GM18951 (cell line): ENCODE results near the gene SLC25A36.
"Not testable (repeated sequence)": the region's sequence is repeated elsewhere in the genome, so short reads cannot be mapped to it uniquely, and the experiment has no call there.

Source experiments
- POLR2A ChIP-seq: IDR thresholded peaks from 4 replicates; pipeline ENCODE4 v1.6.1; 2011; ENCODE audit warnings: mild to moderate bottlenecking; ENCODE audit not compliant: insufficient read length, insufficient read depth; ENCODE audit errors: extremely low read depth
- in situ Hi-C: fragments of 300-500 bp; cut with MboI; formaldehyde crosslinking; loops from one replicate; pipeline ENCODE4 v1.12.0; 2022; ENCODE audit warnings: low sequenced_read_pairs, mixed read lengths, inconsistent platforms; ENCODE audit not compliant: unreplicated experiment

Gene SLC25A36

GRCh38 chr3:140917772-140918171, 23.9 kb upstream of the SLC25A36 start:
- no peak for TF ChIP-seq POLR2A
- in situ Hi-C loops = no loop called here

DNA sequence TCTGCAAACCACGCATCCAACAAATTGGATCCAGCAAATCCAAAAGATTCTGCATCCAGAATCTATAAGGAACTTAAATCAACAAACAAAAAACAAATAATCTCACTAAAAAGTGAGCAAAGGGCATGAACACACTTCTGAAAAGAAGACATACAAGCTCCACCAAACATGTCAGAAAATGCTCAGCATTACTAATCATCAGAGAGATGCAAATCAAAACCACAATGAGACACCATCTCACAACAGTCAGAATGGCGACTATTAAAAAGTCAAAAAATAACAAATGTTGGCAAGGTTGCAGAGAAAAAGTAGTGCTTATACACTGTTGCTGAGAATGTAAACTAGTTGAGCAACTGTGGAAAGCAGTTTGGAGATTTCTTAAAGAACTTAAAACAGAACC, 21.6 kb upstream of the SLC25A36 start:
- in situ Hi-C loops = no loop called here
- TF ChIP-seq POLR2A = no peak

DNA sequence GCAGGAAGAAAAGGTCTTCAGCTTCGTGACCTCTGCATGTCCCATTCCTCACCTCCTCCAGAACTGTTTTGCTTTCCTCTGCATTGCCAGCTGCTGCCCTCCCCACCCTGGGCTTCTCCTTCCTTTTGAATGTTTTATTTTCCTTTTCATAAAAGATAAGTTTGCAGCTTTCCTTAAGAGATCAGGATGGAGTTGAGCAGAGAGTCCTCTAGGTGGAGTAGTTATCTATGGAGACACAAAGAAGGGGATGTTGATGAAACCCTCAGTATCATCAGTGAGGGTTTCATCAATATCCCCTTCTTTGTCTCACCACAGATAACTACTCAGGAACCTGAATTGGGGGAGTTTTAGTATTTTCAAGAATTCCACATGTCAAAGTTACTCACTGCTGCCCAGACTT, 19.0 kb upstream of the SLC25A36 start:
- TF ChIP-seq POLR2A = no peak
- in situ Hi-C loops = no loop called here

DNA sequence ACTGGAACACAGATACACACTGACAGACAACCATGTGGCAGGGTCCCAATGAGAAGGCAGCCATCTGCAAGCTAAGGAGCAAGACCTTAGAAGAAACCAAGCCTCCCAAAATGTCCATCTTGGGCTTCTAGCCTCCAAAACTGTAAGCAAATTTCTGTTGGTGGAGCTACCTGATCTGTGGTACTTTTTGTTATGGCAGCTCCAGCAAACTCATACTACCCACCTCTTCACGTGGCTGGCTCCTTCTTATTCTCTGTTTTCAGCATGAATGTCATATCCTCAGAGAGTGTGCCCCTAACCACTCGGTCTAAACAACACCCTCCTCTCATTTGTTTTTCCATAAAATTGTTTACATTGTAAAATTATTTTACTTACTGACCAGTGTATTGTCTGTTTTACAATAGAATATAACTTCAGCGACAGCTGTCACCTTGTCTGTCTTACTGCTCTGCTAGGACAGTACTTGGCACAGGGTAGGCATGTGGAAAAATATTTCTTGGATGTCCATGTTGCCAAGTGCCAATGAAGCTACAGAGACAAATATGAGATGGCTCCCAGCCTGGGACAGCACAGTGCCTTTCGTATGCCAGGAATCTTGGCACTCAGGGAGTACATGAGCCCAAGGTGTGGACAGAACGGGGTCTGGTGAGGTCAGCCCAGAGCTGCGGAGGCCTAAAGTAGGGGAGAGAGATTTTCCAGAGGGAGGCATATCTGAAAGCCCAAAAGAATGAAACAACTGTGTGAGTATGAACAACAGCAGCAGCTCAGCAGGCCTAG, 17.4 kb upstream of the SLC25A36 start:
- in situ Hi-C loops = no loop called here

DNA sequence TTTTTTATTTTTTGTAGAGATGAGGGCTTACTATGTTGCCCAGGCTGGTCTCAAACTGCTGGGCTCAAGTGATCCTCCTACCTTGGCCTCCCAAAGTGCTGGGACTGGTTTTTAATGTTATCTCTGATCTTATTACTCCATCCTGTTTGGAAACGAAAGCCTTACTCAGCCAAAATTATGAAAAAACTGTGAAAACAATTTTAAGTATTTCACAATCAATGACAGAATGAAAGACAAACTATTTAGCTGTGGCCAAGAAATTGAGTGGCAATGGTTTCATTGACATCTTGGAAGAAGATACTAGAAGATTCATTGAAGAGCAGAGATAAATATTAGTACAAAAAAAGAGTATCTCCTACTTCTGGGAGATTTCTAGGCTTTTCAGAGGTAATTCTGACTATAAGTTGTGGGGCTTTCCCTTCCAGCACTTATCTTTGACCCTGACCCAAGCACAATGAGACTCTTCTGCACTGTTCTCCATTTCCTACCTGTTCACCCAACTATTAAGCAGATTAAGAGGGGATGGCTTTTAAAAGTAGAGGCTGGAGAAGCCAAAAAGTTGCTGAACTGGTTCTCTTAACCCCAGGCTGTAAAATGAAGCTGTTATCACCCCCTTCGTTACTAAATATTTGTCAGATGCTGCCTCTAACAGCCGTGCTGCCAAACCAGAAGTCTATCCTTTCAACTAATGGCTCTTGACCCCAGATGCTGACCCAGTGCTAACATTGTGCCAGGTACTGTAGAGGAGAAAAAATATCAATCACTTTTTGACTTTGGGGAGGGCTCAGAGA, 14.2 kb upstream of the SLC25A36 start:
- TF ChIP-seq POLR2A = no peak

More for the DNA sequence above, 17.4 kb upstream of the SLC25A36 start:
- no peak for TF ChIP-seq POLR2A

GRCh38 chr3:140929446-140929845, 12.2 kb upstream of the SLC25A36 start:
- in situ Hi-C loops = no loop called here
- no peak for TF ChIP-seq POLR2A

More for the DNA sequence above, 14.2 kb upstream of the SLC25A36 start:
- in situ Hi-C loops = no loop called here

- in situ Hi-C loops = no loop called here
- no peak for TF ChIP-seq POLR2A
Measured at GRCh38 chr3:140931016-140931454, 10.6 kb upstream of the SLC25A36 start.

GRCh38 chr3:140931801-140932200, 9.8 kb upstream of the SLC25A36 start:
- TF ChIP-seq POLR2A = no peak
- in situ Hi-C loops = no loop called here

- TF ChIP-seq POLR2A = no peak
Measured at GRCh38 chr3:140933109-140933508, 8.5 kb upstream of the SLC25A36 start.

GRCh38 chr3:140933552-140933951, 8.1 kb upstream of the SLC25A36 start:
- no peak for TF ChIP-seq POLR2A
- in situ Hi-C loops = no loop called here

More at GRCh38 chr3:140933109-140933508, 8.5 kb upstream of the SLC25A36 start:
- in situ Hi-C loops = no loop called here

DNA sequence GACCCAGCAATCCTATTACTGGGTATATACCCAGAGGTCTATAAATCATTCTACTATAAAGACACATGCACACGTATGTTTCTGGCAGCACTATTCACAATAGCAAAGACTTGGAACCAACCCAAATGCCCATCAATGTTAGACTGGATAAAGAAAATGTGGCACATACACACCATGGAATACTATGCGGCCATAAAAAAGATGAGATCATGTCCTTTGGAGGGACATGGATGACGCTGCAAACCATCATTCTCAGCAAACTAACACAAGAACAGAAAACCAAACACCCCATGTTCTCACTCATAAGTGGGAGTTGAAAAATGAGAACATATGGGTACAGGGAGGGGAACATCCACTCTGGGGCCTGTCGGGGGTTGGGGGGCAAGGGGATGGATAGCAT, 2.3 kb upstream of the SLC25A36 start:
- in situ Hi-C loops = not testable (repeated sequence)

DNA sequence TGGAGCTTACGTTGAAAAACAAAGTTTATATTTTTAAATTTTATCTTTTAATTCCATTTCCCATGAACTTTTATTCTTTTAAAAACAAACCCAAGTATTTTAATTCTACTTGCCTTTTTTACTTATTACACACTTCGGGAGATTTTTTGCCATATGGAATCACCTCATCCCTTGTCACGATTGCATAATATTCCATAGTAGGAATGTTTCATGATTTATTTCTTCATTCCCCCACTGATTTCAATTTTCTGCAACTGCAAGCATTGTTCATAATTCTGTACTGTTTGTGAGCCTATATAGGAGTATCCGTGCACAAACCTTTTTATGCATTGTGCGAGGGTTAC, 574 bp upstream of the SLC25A36 start:
- in situ Hi-C loops = no loop called here
- TF ChIP-seq POLR2A = no peak

GRCh38 chr3:140942221-140943104, 827 bp downstream of the SLC25A36 start:
- peak; percentile 43 for TF ChIP-seq POLR2A
- in situ Hi-C loops = no loop called here
